Osteoblast (primary cell): ENCODE measurements around the gene FAM124B. TPM values are rescaled to one million over a fixed set of nuclear protein-coding genes. Genes with fewer than 3 reads are reported as not detected.
A peak's percentile ranks its signal among the peaks of the same experiment; 100 is the strongest.

Experiments
- DNase-seq: peaks from one replicate; pipeline ENCODE4 v3.0.0; 2011; ENCODE audit warnings: low spot score, mixed read lengths; ENCODE audit not compliant: insufficient read length; ENCODE audit errors: missing footprints
- H2AFZ ChIP-seq: 2 replicates; pipeline ENCODE4 v1.6.0; 2011; ENCODE audit warnings: mild to moderate bottlenecking, low read length
- H3K27ac ChIP-seq: 2 replicates; pipeline ENCODE4 v1.5.1; 2011; ENCODE audit warnings: mild to moderate bottlenecking, low read depth, low read length, moderate library complexity
- H3K27me3 ChIP-seq: 2 replicates; pipeline ENCODE4 v1.6.0; 2012; ENCODE audit warnings: mild to moderate bottlenecking, control low read depth, inconsistent platforms, low read length, moderate library complexity; ENCODE audit not compliant: insufficient read depth
- H3K36me3 ChIP-seq: 2 replicates; pipeline ENCODE4 v1.5.1; 2011; ENCODE audit warnings: mild to moderate bottlenecking, low read length, control low read depth, moderate library complexity; ENCODE audit not compliant: insufficient read depth
- H3K4me1 ChIP-seq: 2 replicates; pipeline ENCODE4 v1.5.1; 2011; ENCODE audit warnings: mild to moderate bottlenecking, low read length, control low read depth, moderate library complexity; ENCODE audit not compliant: insufficient read depth
- H3K4me2 ChIP-seq: 2 replicates; pipeline ENCODE4 v1.6.0; 2011; ENCODE audit warnings: mild to moderate bottlenecking, low read length; ENCODE audit not compliant: insufficient read depth
- H3K4me3 ChIP-seq: fragments of 200-600 bp; sonication (generic); 3 replicates; pipeline ENCODE4 v1.5.1; 2012; ENCODE audit warnings: mild to moderate bottlenecking, low read length, inconsistent platforms; ENCODE audit not compliant: insufficient read depth
- H3K79me2 ChIP-seq: 2 replicates; pipeline ENCODE4 v1.6.0; 2012; ENCODE audit warnings: mild to moderate bottlenecking, low read length, control low read depth, inconsistent platforms; ENCODE audit not compliant: insufficient read depth
- H3K9me3 ChIP-seq: 2 replicates; pipeline ENCODE4 v1.5.1; 2011; ENCODE audit warnings: low read depth, low read length, control low read depth
- H4K20me1 ChIP-seq: 2 replicates; pipeline ENCODE4 v1.6.0; 2012; ENCODE audit warnings: mild to moderate bottlenecking, low read length, control low read depth; ENCODE audit not compliant: insufficient read depth
- CTCF ChIP-seq: IDR thresholded peaks from 2 replicates; pipeline ENCODE4 v1.5.1; 2011; ENCODE audit warnings: mild to moderate bottlenecking, low read depth, low read length, moderate library complexity; ENCODE audit errors: extremely low read depth
- total RNA-seq: library from RNA; depleted of rRNA; stranded (reverse); fragments of >200 nt; gene quantifications from 2 replicates; pipeline ENCODE4 v1.2.3, GENCODE V29; 2012

FAM124B gene
- not detected in 2 replicates for total RNA-seq

GRCh38 chr2:224401641-224402342 lies at the start of gene FAM124B:
TSS of gene FAM124B (minus strand) at chr2:224402107. CDS start at chr2:224401768, 339 bp downstream.
- peaks cover 2% of the 10 kb centered on the region for H3K9me3 ChIP-seq
- no peak for DNase-seq
- H3K4me3 ChIP-seq: peak within 1 kb of the TSS; percentile 56
- H3K27me3 ChIP-seq: peaks cover 5% of the 10 kb centered on the region
- peak within 1 kb of the TSS; percentile 94 for H2AFZ ChIP-seq
- no peak for TF ChIP-seq CTCF
- H4K20me1 ChIP-seq: no peaks in the 10 kb centered on the region
- no peak within 1 kb of the TSS for H3K27ac ChIP-seq
- H3K4me2 ChIP-seq: peak within 1 kb of the TSS; percentile 68
- H3K79me2 ChIP-seq: no peaks in the 10 kb centered on the region
- H3K36me3 ChIP-seq: no peaks in the 10 kb centered on the region
- H3K4me1 ChIP-seq: peaks cover 5% of the 10 kb centered on the region

- Histone ChIP-seq H3K27ac (no peak overlapping the region), H3K4me1 (no peaks in the 10 kb centered on the region), H3K4me3 (no peak overlapping the region), H3K27me3 (peaks cover 2% of the 10 kb centered on the region), H2AFZ (no peak overlapping the region), H3K9me3 (no peaks in the 10 kb centered on the region), H3K36me3 (no peaks in the 10 kb centered on the region), H3K4me2 (no peak overlapping the region), H3K79me2 (no peaks in the 10 kb centered on the region), H4K20me1 (no peaks in the 10 kb centered on the region)
- peak; percentile 73 for TF ChIP-seq CTCF
- DNase-seq: no peak
These were observed 47.6 kb upstream of the FAM124B start for GRCh38 chr2:224449212-224450147.

- no peaks in the 10 kb centered on the region for H3K36me3 ChIP-seq
- H2AFZ ChIP-seq: no peak overlapping the region
These were observed 46.3 kb upstream of the FAM124B start for GRCh38 chr2:224448236-224448635.

More at GRCh38 chr2:224448236-224448635, 46.3 kb upstream of the FAM124B start:
- no peak for DNase-seq
- H3K4me3 ChIP-seq: no peak overlapping the region
- no peaks in the 10 kb centered on the region for H3K79me2 ChIP-seq
- no peaks in the 10 kb centered on the region for H3K9me3 ChIP-seq
- no peaks in the 10 kb centered on the region for H4K20me1 ChIP-seq
- no peak overlapping the region for H3K27ac ChIP-seq
- peaks cover 7% of the 10 kb centered on the region for H3K27me3 ChIP-seq
- no peak for TF ChIP-seq CTCF
- no peak overlapping the region for H3K4me2 ChIP-seq
- H3K4me1 ChIP-seq: no peaks in the 10 kb centered on the region
